PFSK-1 (cell line): Measurements from ENCODE around the gene CCDC77.

Experiments
- FOXP2 ChIP-seq: optimal IDR thresholded peaks from 2 replicates; pipeline ENCODE3; 2011; ENCODE audit warnings: borderline replicate concordance, control low read depth, inconsistent platforms; ENCODE audit not compliant: insufficient read depth; ENCODE audit errors: extremely low read length, extremely low read depth
- POLR2AphosphoS5 ChIP-seq: IDR thresholded peaks from 2 replicates; pipeline ENCODE4 v1.6.1; 2012; ENCODE audit warnings: low read depth, mild to moderate bottlenecking, control low read depth, low read length, moderate library complexity
- SIN3A ChIP-seq: IDR thresholded peaks from 2 replicates; pipeline ENCODE4 v1.6.1; 2012; ENCODE audit warnings: mild to moderate bottlenecking, low read length, moderate library complexity, borderline replicate concordance; ENCODE audit not compliant: insufficient read depth
- TAF1 ChIP-seq: IDR thresholded peaks from 2 replicates; pipeline ENCODE4 v1.6.1; 2012; ENCODE audit warnings: low read length, control low read depth, borderline replicate concordance; ENCODE audit not compliant: insufficient read depth
- TF ChIP-seq, protein P1 (sequence below), 2 experiments: IDR thresholded peaks; 2 replicates each; pipeline versions ENCODE4 v1.6.1 to v1.8.0; 2011 to 2012; ENCODE audit warnings: low read depth in 2 of 2, low read length in 2 of 2, control low read depth in 1 of 2, inconsistent platforms in 1 of 2, mild to moderate bottlenecking in 1 of 2, moderate library complexity in 1 of 2; ENCODE audit not compliant: insufficient read depth in 1 of 2

CCDC77 gene

DNA sequence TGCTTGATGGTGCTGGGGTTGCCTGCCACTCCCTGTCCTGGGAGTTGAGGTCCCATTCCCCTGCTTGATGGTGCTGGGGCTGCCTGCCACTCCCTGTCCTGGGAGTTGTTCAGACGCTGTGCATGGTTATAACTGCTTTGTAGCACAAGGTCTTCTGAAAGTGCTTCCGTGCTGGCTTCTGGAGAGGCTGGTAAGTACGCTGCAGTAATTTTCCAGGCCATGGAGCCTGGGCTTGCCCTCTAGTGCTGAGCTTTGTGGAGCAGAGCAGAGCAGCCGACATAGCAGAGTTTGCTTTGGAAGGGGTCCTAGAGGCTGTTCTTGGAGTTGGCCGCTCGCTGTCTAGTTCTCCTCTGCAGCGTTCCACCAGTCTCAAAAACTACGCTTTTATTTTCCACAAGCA, 64.6 kb downstream of the CCDC77 start:
- TF ChIP-seq FOXP2, result no peak
- no peak for TF ChIP-seq TAF1
- TF ChIP-seq, protein P1, sequence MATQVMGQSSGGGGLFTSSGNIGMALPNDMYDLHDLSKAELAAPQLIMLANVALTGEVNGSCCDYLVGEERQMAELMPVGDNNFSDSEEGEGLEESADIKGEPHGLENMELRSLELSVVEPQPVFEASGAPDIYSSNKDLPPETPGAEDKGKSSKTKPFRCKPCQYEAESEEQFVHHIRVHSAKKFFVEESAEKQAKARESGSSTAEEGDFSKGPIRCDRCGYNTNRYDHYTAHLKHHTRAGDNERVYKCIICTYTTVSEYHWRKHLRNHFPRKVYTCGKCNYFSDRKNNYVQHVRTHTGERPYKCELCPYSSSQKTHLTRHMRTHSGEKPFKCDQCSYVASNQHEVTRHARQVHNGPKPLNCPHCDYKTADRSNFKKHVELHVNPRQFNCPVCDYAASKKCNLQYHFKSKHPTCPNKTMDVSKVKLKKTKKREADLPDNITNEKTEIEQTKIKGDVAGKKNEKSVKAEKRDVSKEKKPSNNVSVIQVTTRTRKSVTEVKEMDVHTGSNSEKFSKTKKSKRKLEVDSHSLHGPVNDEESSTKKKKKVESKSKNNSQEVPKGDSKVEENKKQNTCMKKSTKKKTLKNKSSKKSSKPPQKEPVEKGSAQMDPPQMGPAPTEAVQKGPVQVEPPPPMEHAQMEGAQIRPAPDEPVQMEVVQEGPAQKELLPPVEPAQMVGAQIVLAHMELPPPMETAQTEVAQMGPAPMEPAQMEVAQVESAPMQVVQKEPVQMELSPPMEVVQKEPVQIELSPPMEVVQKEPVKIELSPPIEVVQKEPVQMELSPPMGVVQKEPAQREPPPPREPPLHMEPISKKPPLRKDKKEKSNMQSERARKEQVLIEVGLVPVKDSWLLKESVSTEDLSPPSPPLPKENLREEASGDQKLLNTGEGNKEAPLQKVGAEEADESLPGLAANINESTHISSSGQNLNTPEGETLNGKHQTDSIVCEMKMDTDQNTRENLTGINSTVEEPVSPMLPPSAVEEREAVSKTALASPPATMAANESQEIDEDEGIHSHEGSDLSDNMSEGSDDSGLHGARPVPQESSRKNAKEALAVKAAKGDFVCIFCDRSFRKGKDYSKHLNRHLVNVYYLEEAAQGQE (IDR thresholded peaks at IDR 0.05; ENCODE audit: insufficient read depth in 1 of 2, low read depth in 2 of 2, low read length in 2 of 2), result no peak
- TF ChIP-seq POLR2AphosphoS5, result no peak
- TF ChIP-seq SIN3A, result no peak

DNA sequence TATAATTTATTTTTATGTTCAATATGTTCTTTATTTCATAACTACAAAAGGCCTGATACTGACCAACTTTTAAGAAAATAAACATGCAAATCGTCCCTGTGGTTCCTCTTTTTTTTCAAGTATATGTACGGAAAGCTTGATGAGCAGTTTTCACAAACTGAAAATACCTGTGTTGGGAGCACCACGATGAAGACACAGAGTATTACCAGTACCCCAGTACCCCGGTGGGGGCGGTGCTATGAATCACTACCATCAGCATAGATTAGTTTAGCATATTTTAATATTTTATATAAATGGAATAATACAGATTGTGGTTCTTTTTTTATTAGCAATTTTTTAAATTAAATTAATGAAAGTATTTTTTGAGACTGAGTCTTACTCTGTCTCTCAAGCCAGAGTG, 65.3 kb downstream of the CCDC77 start:
- TF ChIP-seq FOXP2, result no peak
- TF ChIP-seq, protein P1 (IDR thresholded peaks at IDR 0.05; ENCODE audit: insufficient read depth in 1 of 2, low read depth in 2 of 2, low read length in 2 of 2), result no peak
- no peak for TF ChIP-seq POLR2AphosphoS5
- no peak for TF ChIP-seq TAF1
- no peak for TF ChIP-seq SIN3A

DNA sequence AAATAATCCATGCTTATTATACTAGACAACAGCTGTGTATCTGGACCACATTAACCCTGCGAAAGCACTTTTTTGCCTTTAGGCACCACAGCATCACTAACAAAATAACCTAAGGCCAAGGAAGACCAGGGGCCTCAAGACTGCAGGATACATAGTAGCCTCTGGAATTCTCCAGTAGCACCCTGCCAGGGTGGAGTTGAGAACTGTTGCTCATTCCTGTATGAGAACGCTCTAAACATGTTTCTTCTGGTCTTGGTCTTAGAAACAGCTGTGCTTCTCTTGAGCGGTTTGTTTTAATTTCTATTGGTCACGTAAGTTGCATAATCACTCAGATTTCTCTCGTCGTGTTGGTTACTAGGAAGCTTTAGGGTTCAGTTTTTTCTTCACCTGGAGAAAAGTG, 66.1 kb downstream of the CCDC77 start:
- TF ChIP-seq POLR2AphosphoS5 (no peak), TAF1 (no peak)

- no peak for TF ChIP-seq POLR2AphosphoS5
- TF ChIP-seq, protein P1 (IDR thresholded peaks at IDR 0.05; ENCODE audit: insufficient read depth in 1 of 2, low read depth in 2 of 2, low read length in 2 of 2), result no peak
- no peak for TF ChIP-seq FOXP2
- no peak for TF ChIP-seq SIN3A
- no peak for TF ChIP-seq TAF1
Observed at GRCh38 chr12:468671-469389, 67.4 kb downstream of the CCDC77 start.

DNA sequence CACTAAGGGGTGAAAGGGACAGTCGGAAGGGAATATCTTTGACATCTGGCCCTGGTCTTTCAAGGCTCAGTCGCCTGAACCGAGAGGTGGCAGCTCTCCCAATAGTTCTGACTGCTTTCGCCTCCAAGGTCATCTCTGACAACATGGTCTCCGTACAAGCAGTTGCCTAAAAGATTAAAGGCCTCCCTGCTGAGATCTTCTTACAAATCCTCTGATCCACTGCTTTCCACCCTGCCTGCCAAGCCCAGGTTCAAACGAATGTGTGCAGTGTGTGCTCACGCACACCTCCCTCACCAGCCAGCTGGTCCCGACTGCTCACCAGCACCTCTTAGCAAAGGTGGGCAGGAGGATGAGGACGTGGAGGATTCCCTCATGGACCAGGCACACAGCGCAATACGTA, 68.7 kb downstream of the CCDC77 start:
- TF ChIP-seq TAF1, result no peak
- TF ChIP-seq POLR2AphosphoS5, result no peak
- TF ChIP-seq FOXP2, result no peak
- TF ChIP-seq SIN3A, result no peak
- TF ChIP-seq, protein P1 (IDR thresholded peaks at IDR 0.05; ENCODE audit: insufficient read depth in 1 of 2, low read depth in 2 of 2, low read length in 2 of 2), result no peak
